WTC11 (cell line): Measurements from ENCODE around the gene SYNPO2. TPM values are rescaled to one million over a fixed set of nuclear protein-coding genes. Genes with fewer than 3 reads are reported as not detected.

Source experiments
- ATAC-seq: fragments of 200-7000 bp; cut with Tn5 transposase; 2 replicates; pipeline ENCODE4 v1.10.0; 2021; ENCODE audit warnings: mild to moderate bottlenecking, moderate library complexity
- CTCF ChIA-PET: fragments of 300-600 bp; sonication (Branson Sonifier 250); formaldehyde crosslinking; loops from one replicate; lab custom pipeline; 2021; ENCODE audit warnings: antibody characterized with exemption; lab: Charles Lee
- POLR2A ChIA-PET: fragments of 350-600 bp; sonication (Branson Sonifier 250); formaldehyde crosslinking; loops from one replicate; lab custom pipeline; 2021; ENCODE audit warnings: antibody characterized with exemption; lab: Charles Lee
- DNase-seq: peaks from one replicate; pipeline ENCODE4 v3.0.0; 2021; ENCODE audit warnings: low spot score
- H3K27ac Mint-ChIP-seq: 2 replicates; pipeline ENCODE4 v1.8.0; 2021; ENCODE audit warnings: mixed read lengths
- H3K27me3 Mint-ChIP-seq: 2 replicates; pipeline ENCODE4 v1.8.0; 2021; ENCODE audit warnings: low read depth, mild to moderate bottlenecking, moderate library complexity, mixed read lengths
- H3K36me3 Mint-ChIP-seq: 2 replicates; pipeline ENCODE4 v1.8.0; 2021; ENCODE audit warnings: mixed read lengths
- H3K4me1 Mint-ChIP-seq: 2 replicates; pipeline ENCODE4 v1.8.0; 2022; ENCODE audit warnings: mixed read lengths
- H3K4me3 Mint-ChIP-seq: 2 replicates; pipeline ENCODE4 v1.8.0; 2021; ENCODE audit warnings: mild to moderate bottlenecking, moderate library complexity, mixed read lengths
- H3K9me3 Mint-ChIP-seq: 2 replicates; pipeline ENCODE4 v1.8.0; 2021; ENCODE audit warnings: mixed read lengths
- CBFB ChIP-seq: sonication (generic); formaldehyde crosslinking; IDR thresholded peaks from 2 replicates; pipeline ENCODE4 v1.8.1; 2022; ENCODE audit warnings: mild to moderate bottlenecking, low read depth, missing genetic modification reagents
- EMX1 ChIP-seq: fragments of 250-450 bp; sonication (Bioruptor Pico); IDR thresholded peaks from 2 replicates; pipeline ENCODE4 v1.8.0; 2021; ENCODE audit warnings: mild to moderate bottlenecking
- GTF2I ChIP-seq: fragments of 250-450 bp; sonication (Bioruptor Pico); conservative IDR thresholded peaks from 2 replicates; pipeline ENCODE4 v1.4.0; 2021; ENCODE audit warnings: mild to moderate bottlenecking
- JAZF1 ChIP-seq: fragments of 250-450 bp; sonication (Bioruptor Pico); IDR thresholded peaks from 2 replicates; pipeline ENCODE4 v1.9.0; 2021; ENCODE audit warnings: moderate library complexity, mild to moderate bottlenecking, inconsistent platforms
- MYBL2 ChIP-seq: sonication (generic); formaldehyde crosslinking; IDR thresholded peaks from 2 replicates; pipeline ENCODE4 v1.8.1; 2023; ENCODE audit warnings: mild to moderate bottlenecking, moderate library complexity, missing genetic modification reagents
- NFATC4 ChIP-seq: fragments of 250-450 bp; sonication (Bioruptor Pico); IDR thresholded peaks from 2 replicates; pipeline ENCODE4 v1.9.0; 2021; ENCODE audit warnings: mild to moderate bottlenecking
- NFE2L1 ChIP-seq: sonication (generic); formaldehyde crosslinking; IDR thresholded peaks from 2 replicates; pipeline ENCODE4 v1.8.1; 2023; ENCODE audit warnings: missing genetic modification reagents
- NR2C2 ChIP-seq: sonication (generic); formaldehyde crosslinking; IDR thresholded peaks from 2 replicates; pipeline ENCODE4 v1.8.0; 2022; ENCODE audit warnings: mild to moderate bottlenecking, missing genetic modification reagents
- NR3C1 ChIP-seq: sonication (generic); formaldehyde crosslinking; conservative IDR thresholded peaks from 2 replicates; pipeline ENCODE4 v1.8.1; 2023; ENCODE audit warnings: low read depth, mild to moderate bottlenecking, missing genetic modification reagents
- OVOL2 ChIP-seq: fragments of 250-450 bp; sonication (Bioruptor Pico); IDR thresholded peaks from 2 replicates; pipeline ENCODE4 v1.9.0; 2021; ENCODE audit warnings: mild to moderate bottlenecking, borderline replicate concordance
- PREB ChIP-seq: sonication (generic); formaldehyde crosslinking; IDR thresholded peaks from 2 replicates; pipeline ENCODE4 v1.8.1; 2022; ENCODE audit warnings: mild to moderate bottlenecking, missing genetic modification reagents, moderate library complexity, borderline replicate concordance
- RELA ChIP-seq: sonication (generic); formaldehyde crosslinking; IDR thresholded peaks from 2 replicates; pipeline ENCODE4 v1.8.1; 2022; ENCODE audit warnings: missing genetic modification reagents, mild to moderate bottlenecking, borderline replicate concordance
- SMAD4 ChIP-seq: sonication (generic); formaldehyde crosslinking; IDR thresholded peaks from 2 replicates; pipeline ENCODE4 v1.8.0; 2022; ENCODE audit warnings: mild to moderate bottlenecking, missing genetic modification reagents
- SP1 ChIP-seq: sonication (generic); formaldehyde crosslinking; conservative IDR thresholded peaks from 2 replicates; pipeline ENCODE4 v1.8.1; 2022; ENCODE audit warnings: missing genetic modification reagents
- TEAD1 ChIP-seq: sonication (generic); formaldehyde crosslinking; IDR thresholded peaks from 2 replicates; pipeline ENCODE4 v1.8.0; 2022; ENCODE audit warnings: mild to moderate bottlenecking, missing genetic modification reagents
- TEAD4 ChIP-seq: sonication (generic); formaldehyde crosslinking; IDR thresholded peaks from 2 replicates; pipeline ENCODE4 v1.8.0; 2022; ENCODE audit warnings: mild to moderate bottlenecking, missing genetic modification reagents
- ZNF317 ChIP-seq: sonication (generic); formaldehyde crosslinking; IDR thresholded peaks from 2 replicates; pipeline ENCODE4 v1.8.1; 2023; ENCODE audit warnings: low read depth, mild to moderate bottlenecking, moderate library complexity, missing genetic modification reagents, borderline replicate concordance
- ZNF396 ChIP-seq: fragments of 250-450 bp; sonication (Bioruptor Pico); IDR thresholded peaks from 2 replicates; pipeline ENCODE4 v1.8.0; 2021; ENCODE audit warnings: mild to moderate bottlenecking, moderate library complexity, borderline replicate concordance
- total RNA-seq: library from RNA; stranded (reverse); gene quantifications from 3 replicates; pipeline ENCODE4 v1.2.3, GENCODE V29; 2021
- TF ChIP-seq, protein P1 (sequence below): sonication (generic); formaldehyde crosslinking; conservative IDR thresholded peaks from 2 replicates; pipeline ENCODE4 v1.8.1; 2023; ENCODE audit warnings: mild to moderate bottlenecking, low read depth, missing genetic modification reagents, moderate library complexity
- TF ChIP-seq, protein P2 (sequence below): sonication (generic); formaldehyde crosslinking; IDR thresholded peaks from 2 replicates; pipeline ENCODE4 v1.8.1; 2022; ENCODE audit warnings: low read depth, missing genetic modification reagents, borderline replicate concordance
- TF ChIP-seq, protein P3 (sequence below): fragments of 250-450 bp; sonication (Bioruptor Pico); IDR thresholded peaks from 2 replicates; pipeline ENCODE4 v2.1.2; 2022; ENCODE audit warnings: mild to moderate bottlenecking, moderate library complexity
- TF ChIP-seq, protein P4 (sequence below): fragments of 250-450 bp; sonication (Bioruptor Pico); IDR thresholded peaks from 2 replicates; pipeline ENCODE4 v1.8.0; 2021; ENCODE audit warnings: mild to moderate bottlenecking

SYNPO2 gene
- total RNA-seq, 1 experiment from 2014 or later, result 1.9 TPM

DNA sequence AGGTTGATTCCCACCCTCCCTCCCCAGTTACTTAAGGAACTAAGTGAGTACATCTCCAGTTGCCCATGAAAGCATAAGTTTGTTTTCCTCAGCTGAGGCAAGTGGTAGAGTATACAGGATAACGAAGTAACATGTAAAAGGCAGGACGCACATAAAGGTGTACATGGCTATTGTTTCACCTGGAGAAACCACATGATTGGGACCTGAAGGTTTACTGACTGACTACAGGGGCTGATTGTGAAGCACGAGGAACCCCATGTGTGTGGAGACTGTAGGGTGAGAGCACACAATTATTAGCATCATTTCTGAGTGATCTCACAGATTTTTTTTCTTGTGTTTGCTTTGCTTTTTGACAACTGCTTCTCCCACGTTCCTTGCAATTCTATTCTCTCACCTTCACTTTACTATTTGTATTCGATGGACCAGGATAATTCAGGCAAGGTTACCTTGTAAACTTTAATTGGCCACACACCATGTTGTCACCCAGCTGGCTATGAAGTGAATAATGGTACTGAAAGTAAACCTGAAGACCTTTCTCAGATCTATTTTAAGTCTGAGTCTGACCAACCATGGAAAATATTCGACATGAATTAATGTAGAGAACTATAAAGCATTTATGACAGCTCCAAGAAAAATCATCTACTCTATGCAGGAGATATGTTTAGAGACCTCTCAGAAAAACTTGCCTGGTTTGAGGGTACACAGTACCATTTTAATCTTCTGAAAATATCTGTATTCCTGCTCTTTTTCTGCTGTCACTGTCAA lies 144.4 kb downstream of the SYNPO2 start:
- DNase-seq (no peak), ATAC-seq (no peak)
- ChIA-PET POLR2A (no interaction called here), CTCF (no interaction called here)
- Mint-ChIP-seq H3K27ac (no peak overlapping the region), H3K27me3 (no peaks in the 10 kb centered on the region), H3K4me1 (peaks cover 26% of the 10 kb centered on the region), H3K4me3 (no peak overlapping the region), H3K36me3 (peaks cover 8% of the 10 kb centered on the region)
- no peak for TF ChIP-seq TEAD1 (CRISPR knock-in tag)
- TF ChIP-seq CBFB (CRISPR knock-in tag), result no peak
- TF ChIP-seq RELA, result no peak
- no peak for TF ChIP-seq MYBL2 (CRISPR knock-in tag)
- TF ChIP-seq SMAD4 (CRISPR knock-in tag), result no peak
- TF ChIP-seq, protein P1, sequence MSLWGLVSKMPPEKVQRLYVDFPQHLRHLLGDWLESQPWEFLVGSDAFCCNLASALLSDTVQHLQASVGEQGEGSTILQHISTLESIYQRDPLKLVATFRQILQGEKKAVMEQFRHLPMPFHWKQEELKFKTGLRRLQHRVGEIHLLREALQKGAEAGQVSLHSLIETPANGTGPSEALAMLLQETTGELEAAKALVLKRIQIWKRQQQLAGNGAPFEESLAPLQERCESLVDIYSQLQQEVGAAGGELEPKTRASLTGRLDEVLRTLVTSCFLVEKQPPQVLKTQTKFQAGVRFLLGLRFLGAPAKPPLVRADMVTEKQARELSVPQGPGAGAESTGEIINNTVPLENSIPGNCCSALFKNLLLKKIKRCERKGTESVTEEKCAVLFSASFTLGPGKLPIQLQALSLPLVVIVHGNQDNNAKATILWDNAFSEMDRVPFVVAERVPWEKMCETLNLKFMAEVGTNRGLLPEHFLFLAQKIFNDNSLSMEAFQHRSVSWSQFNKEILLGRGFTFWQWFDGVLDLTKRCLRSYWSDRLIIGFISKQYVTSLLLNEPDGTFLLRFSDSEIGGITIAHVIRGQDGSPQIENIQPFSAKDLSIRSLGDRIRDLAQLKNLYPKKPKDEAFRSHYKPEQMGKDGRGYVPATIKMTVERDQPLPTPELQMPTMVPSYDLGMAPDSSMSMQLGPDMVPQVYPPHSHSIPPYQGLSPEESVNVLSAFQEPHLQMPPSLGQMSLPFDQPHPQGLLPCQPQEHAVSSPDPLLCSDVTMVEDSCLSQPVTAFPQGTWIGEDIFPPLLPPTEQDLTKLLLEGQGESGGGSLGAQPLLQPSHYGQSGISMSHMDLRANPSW (CRISPR knock-in tag), result no peak
- no peak for TF ChIP-seq NFE2L1
- no peak for TF ChIP-seq ZNF317 (CRISPR knock-in tag)
- TF ChIP-seq OVOL2, result no peak
- no peak for TF ChIP-seq PREB (CRISPR knock-in tag)
- no peak for TF ChIP-seq NR2C2 (CRISPR knock-in tag)
- no peak for TF ChIP-seq NR3C1 (CRISPR knock-in tag)
- no peak for TF ChIP-seq NFATC4 (CRISPR knock-in tag)
- TF ChIP-seq, protein P2, sequence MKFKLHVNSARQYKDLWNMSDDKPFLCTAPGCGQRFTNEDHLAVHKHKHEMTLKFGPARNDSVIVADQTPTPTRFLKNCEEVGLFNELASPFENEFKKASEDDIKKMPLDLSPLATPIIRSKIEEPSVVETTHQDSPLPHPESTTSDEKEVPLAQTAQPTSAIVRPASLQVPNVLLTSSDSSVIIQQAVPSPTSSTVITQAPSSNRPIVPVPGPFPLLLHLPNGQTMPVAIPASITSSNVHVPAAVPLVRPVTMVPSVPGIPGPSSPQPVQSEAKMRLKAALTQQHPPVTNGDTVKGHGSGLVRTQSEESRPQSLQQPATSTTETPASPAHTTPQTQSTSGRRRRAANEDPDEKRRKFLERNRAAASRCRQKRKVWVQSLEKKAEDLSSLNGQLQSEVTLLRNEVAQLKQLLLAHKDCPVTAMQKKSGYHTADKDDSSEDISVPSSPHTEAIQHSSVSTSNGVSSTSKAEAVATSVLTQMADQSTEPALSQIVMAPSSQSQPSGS (CRISPR knock-in tag), result no peak
- no peak for TF ChIP-seq ZNF396 (CRISPR knock-in tag)
- no peak for TF ChIP-seq GTF2I (CRISPR knock-in tag)
- no peak for TF ChIP-seq EMX1 (CRISPR knock-in tag)
- TF ChIP-seq, protein P3, sequence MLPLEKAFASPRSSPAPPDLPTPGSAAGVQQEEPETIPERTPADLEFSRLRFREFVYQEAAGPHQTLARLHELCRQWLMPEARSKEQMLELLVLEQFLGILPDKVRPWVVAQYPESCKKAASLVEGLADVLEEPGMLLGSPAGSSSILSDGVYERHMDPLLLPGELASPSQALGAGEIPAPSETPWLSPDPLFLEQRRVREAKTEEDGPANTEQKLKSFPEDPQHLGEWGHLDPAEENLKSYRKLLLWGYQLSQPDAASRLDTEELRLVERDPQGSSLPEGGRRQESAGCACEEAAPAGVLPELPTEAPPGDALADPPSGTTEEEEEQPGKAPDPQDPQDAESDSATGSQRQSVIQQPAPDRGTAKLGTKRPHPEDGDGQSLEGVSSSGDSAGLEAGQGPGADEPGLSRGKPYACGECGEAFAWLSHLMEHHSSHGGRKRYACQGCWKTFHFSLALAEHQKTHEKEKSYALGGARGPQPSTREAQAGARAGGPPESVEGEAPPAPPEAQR (CRISPR knock-in tag), result no peak
- TF ChIP-seq, all 79 proteins: peak for 0
- peaks cover 9% of the 10 kb centered on the region for H3K9me3 Mint-ChIP-seq

DNA sequence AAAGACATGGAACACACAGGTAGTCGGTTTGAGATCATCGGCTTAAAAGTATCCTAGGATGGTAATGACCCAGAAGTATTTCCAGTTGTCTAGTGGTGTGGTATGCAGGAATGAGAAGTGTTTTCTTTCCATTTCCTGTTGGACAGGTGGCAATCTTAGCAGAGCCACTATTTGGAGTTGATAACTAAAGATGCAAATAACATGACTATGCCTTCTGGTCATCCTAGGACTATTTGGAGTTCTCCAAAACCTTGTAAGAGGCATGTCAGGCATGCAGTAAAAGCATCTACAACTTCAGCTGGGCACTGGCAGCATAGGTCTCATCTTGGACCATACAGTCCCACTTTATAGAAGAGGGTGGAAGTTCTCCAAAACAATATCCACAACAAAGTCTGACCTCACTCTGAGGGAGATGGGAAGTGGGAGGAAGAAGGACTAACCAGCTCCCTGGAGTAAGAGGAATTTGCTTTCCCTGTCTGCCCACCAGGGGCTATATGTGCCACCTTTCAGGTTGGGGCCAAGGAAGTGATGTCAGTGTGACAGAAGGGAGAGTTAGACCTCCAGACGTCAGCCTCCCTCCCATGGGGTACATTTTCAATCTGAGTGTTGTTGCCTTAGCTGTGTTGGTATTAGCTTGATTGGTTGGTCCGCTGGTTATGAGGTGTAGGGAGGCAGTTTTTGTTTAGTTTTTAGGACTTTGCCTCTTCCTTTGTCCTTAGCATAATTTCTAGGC lies 145.8 kb downstream of the SYNPO2 start:
- ChIA-PET CTCF (interaction anchor here (0.8 to 1.3 kb wide), 4 partner anchors 9 to 221 kb away, joined by 3 to 6 read pairs (median 4); partner anchors contain the start of gene USP53), POLR2A (no interaction called here)
- H3K36me3 Mint-ChIP-seq, result peaks cover 8% of the 10 kb centered on the region
- ATAC-seq, result peak; percentile 79
- peaks cover 9% of the 10 kb centered on the region for H3K9me3 Mint-ChIP-seq
- H3K4me1 Mint-ChIP-seq, result peaks cover 29% of the 10 kb centered on the region
- no peak overlapping the region for H3K4me3 Mint-ChIP-seq
- peak; percentile 25 for DNase-seq
- no peak for TF ChIP-seq SP1 (CRISPR knock-in tag)
- TF ChIP-seq, protein P4, sequence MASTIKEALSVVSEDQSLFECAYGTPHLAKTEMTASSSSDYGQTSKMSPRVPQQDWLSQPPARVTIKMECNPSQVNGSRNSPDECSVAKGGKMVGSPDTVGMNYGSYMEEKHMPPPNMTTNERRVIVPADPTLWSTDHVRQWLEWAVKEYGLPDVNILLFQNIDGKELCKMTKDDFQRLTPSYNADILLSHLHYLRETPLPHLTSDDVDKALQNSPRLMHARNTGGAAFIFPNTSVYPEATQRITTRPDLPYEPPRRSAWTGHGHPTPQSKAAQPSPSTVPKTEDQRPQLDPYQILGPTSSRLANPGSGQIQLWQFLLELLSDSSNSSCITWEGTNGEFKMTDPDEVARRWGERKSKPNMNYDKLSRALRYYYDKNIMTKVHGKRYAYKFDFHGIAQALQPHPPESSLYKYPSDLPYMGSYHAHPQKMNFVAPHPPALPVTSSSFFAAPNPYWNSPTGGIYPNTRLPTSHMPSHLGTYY, result no peak
- TF ChIP-seq TEAD4 (CRISPR knock-in tag), result no peak
- no peak for TF ChIP-seq JAZF1
- H3K27ac Mint-ChIP-seq, result no peak overlapping the region
- no peaks in the 10 kb centered on the region for H3K27me3 Mint-ChIP-seq
